HG03521 (cell line): ENCODE data around the gene PNPLA5.
"Not testable (repeated sequence)": the region's sequence is repeated elsewhere in the genome, so short reads cannot be mapped to it uniquely, and the experiment has no call there.

Source experiments
- ATAC-seq: cut with Tn5 transposase; IDR thresholded peaks from one replicate; pipeline ENCODE4 v1.9.1; 2021; ENCODE audit warnings: mild to moderate bottlenecking, moderate library complexity; ENCODE audit not compliant: unreplicated experiment

The PNPLA5 gene

DNA sequence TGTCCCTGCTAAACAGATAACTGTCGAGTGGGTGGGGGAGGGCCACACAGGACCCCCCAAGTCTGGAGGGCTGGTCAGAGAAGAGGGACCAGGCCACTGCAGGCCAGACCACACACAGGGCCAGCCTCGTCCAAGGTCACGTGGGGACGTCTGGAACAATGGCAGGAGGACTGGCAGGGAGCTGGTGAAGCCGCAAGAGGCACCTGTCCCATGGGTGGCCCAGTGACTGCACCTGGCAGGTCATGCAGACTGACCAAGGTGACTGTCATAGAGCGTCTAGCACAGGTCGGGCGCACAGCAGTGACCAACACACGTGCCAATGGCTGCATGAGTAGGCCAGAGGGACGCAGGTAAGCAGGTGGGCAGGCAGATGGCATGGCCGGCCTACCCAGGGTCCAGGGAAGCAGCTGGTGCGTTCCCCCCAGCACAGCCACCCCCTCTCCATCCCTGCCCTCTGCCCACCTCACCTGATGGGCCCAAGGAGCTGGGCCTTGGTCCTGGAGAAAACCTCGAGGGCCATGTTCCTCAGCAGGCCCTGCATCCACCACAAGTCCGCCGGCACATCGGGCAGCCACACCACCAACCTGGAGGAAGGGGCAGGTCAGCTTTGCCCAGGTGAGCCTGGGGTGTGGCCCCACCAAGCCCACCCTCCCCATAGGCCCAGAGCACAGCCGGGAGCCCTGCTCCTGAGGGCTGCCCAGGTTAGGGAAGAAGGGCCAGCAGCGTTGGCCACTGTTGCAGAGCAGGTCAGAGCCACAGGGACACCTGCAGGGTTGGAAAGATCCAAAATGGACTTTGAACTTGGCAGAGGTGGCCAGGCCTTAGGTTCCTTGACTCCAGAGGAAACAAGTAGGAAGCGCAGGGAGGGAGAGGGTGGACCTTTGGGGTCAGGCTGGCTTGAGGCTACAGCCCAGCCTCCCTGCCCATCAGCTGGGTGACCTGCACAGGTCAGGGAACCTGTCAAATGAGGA, 10.4 kb downstream of the PNPLA5 start:
- no peak for ATAC-seq

GRCh38 chr22:43880541-43880991, 11.2 kb downstream of the PNPLA5 start:
- no peak for ATAC-seq

DNA sequence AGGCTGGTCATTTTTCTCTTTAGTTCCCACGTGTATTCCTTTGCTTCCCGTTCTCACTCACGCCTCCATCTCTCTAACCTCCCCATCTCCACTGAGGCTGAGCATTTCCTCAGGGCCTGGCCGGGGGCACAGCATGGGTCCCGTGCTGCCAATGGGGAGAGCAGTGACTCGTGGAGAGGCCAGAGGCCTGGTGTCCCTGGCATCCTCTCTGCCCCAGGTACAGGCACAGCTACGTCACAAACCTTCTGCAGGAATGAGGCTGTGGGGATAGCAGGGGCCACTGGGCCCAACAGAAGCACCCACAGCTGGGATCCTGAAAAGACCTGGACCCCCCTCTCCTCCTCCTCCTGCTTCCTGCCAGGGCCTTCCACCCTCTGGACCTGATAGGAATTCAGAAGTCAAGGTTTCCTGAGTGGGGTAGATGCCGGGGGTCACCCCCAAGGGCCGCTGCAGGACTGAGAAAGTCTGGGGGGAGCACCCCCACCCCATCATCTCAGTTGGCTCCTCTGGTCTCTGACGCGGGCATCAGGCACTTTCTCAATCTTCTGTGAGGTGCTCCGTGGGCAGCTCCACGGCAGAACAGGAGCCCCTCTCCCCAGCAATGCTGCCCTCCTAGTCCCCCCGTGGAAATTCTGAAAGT, 11.8 kb downstream of the PNPLA5 start:
- ATAC-seq: no peak

DNA sequence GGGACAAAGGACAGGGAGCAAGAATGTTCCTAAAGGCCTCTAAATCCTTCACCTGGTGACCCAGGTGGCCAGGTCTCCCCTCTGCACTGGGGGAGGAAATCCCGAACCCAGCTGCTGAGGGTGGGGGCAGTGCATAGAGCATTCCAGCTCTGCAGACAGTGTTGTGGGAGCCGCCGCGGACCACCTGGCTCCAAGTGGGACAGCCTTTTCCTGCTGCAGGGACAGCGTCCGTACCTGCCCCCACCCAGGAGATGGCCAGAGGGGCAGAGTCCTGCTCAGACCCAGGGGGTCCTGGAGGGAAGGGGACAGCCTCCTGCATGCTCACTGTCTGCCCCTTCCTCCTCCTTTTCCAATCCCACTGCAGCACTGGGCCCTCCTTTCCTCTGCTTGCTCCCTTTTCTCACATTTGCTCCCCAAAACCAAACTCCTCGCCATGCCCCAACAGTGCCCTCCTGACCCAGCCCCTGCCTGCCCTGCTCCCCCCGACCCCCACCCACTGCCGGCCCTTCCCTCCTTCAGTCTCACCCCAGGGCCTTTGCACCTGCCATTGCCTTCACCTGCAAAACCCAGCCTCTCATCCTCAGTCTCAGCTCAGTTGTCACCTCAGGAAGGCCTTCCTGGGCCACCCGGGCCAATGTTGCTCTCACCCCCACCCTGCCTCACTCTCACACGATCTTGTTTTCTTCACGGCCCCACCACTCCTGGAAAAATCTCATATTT, 12.8 kb downstream of the PNPLA5 start:
- no peak for ATAC-seq

DNA sequence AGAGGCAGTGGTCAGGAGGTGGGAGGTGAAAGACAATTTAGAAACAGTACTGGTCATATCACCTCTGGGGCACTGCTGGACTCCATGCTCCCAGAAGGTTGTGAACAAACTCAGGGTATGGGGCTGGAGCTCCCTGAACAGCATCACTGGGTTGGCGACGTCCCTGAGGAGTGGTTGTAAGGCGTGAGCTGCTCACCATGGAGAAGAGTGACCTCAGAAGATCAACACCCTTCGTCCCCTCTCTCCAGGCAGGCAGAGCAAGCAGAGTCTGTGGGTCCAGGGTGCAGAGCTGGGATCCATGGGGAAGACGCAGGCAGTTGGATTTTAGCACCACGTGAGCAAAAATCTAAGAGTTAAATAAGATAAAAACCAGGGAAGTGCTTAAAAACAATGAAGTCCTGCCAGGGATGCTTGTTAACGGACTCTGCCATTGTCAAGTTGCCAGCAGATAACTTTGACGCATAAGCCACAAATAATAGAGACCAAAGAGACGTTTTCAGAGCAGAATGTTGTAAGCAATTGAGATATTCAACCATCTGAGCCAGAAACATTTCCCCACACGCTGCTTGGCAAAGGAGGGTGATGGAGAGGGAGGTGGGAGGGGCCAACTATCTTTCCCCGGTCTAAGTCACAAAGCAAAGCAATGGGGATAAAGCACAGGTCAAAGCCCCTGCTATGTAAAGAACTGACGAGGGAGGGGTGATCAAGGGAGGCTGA, 13.6 kb downstream of the PNPLA5 start:
- no peak for ATAC-seq

GRCh38 chr22:43876866-43877509, 14.8 kb downstream of the PNPLA5 start:
- no peak for ATAC-seq

- ATAC-seq: no peak
Measured at GRCh38 chr22:43869799-43870198, 22.0 kb downstream of the PNPLA5 start.

DNA sequence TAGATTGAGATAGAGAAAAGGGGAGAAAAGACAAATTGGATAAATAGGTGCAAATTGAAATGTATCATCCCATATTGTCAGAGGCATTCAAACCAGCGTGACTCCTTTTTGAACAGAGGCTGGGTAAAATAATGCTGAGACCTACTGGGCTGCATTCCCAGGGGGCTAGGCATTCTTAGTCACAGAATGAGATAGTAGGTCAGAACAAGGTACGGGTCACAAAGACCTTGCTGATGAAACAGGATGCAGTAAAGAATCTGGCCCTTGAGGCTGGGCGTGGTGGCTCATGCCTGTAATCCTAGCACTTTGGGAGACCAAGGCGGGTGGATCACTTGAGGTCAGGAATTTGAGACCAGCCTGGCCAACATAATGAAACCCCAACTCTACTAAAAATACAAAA, 22.8 kb downstream of the PNPLA5 start:
- ATAC-seq: not testable (repeated sequence)

GRCh38 chr22:43867839-43868635, 23.8 kb downstream of the PNPLA5 start:
- no peak for ATAC-seq

DNA sequence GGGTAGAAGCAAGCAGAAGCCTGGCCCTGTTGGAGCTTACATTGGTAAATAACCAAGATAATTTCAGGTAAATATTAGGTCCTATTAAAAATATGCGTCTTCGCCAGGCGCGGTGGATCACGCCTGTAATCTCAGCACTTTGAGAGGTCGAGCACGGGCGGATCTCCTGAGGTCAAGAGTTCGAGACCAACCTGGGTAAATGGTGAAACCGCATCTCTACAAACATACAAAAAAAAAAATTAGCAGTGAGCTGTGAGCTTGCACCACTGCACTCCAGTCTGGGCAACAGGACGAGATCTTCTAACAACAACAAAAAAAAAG, 29.0 kb downstream of the PNPLA5 start:
- no peak for ATAC-seq

DNA sequence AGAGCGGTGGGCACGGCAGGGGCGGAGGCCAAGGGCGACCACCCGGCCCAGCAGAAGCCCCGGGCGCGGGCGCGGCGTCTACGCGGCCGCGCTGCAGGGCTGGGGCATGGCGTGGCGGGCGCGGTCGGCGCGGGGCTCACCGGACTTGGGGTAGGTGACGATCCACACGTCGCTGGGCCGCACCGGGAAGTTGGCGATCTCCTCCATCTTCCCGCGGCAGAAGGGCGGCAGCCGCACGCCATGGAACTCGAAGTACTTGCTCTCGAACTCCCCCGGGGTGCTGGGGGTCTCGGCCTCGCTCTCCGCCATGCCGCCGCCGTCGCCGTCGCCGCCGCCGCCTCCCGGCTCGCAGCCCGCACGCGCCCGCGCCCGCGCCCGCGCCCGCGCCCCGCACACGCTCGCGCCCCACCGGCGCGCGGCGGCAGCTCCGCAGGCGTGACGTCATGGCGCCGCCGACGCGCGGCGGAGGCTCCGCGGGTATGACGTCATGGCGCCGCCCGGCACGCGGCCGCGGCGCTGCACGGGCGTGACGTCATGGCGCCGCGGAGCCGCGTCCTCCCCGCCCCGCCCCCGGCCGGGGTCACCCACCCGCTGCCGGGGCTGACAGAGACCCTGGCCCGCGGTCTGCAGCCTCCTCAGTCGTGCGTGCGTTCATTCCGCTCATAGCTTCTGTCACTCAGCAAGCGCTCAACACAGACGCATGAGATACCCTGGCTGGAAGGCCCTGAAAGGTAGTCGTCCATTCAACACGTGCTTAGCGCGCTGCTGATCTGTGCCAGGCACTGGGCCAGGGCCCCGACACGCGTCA, 29.5 kb downstream of the PNPLA5 start, which contains the start of gene SULT4A1:
SULT4A1 (minus strand) TSS at position 440 of the 808 bp plus-strand sequence; CDS start at position 309, 131 bp downstream.
- no peak for ATAC-seq

DNA sequence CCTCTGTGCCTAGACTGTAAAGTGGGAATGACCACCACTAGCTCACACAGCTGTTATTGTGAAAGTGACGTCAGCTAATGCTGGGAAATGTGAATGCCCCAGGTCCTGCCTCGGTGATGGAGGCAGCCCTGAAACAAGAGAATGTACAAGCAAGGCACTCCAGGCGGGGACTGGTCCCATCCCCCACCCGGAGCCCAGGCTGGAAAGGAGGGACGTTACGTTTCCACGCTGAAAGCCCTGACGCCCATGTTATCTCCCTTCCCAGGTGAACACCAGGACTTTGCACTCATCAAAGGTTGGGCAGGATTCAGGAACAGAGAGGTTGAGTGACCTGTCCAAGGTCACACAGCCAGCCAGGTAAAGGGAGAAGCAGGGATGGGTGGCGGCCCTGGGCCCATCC, 30.3 kb downstream of the PNPLA5 start:
- no peak for ATAC-seq

GRCh38 chr22:43860831-43861230, 31.0 kb downstream of the PNPLA5 start:
- ATAC-seq: no peak

GRCh38 chr22:43860126-43860525, 31.7 kb downstream of the PNPLA5 start:
- no peak for ATAC-seq

GRCh38 chr22:43859621-43860020, 32.2 kb downstream of the PNPLA5 start:
- no peak for ATAC-seq

GRCh38 chr22:43859176-43859575, 32.6 kb downstream of the PNPLA5 start:
- ATAC-seq: no peak

GRCh38 chr22:43858156-43858895, 33.5 kb downstream of the PNPLA5 start:
- ATAC-seq: no peak

GRCh38 chr22:43857367-43857766, 34.4 kb downstream of the PNPLA5 start:
- ATAC-seq: no peak
